Adrenal gland (tissue), 12 donors: Measurements from ENCODE around the gene CLEC11A. TPM values are rescaled to one million over a fixed set of nuclear protein-coding genes. Genes with fewer than 3 reads are reported as not detected.

Experiments
- DNase-seq, 7 donors: peaks; one replicate each; pipeline ENCODE4 v3.0.0-alpha.2; 2019 to 2020
- H3K27ac ChIP-seq, 5 donors: fragments of 200-600 bp; sonication (generic) in 4 of 5; 1 replicate in 3 of 5; 2 replicates in 2 of 5; pipeline versions ENCODE4 v1.5.1 to v1.8.0; 2016 to 2020; ENCODE audit warnings: mild to moderate bottlenecking in 1 of 5
- H3K27me3 ChIP-seq: fragments of 200-600 bp; 2 replicates; pipeline ENCODE4 v1.8.0; 2021
- H3K36me3 ChIP-seq, 2 donors: fragments of 200-600 bp; replicated peaks in 1 of 2; 1 replicate in 1 of 2; 2 replicates in 1 of 2; pipeline versions ENCODE4 v1.5.1 to v1.8.0; 2018 to 2022
- H3K4me1 ChIP-seq, 2 donors: fragments of 200-600 bp; replicated peaks in 1 of 2; 1 replicate in 1 of 2; 2 replicates in 1 of 2; pipeline versions ENCODE4 v1.5.1 to v1.8.0; 2018 to 2021
- H3K4me3 ChIP-seq, 4 donors: fragments of 200-600 bp; sonication (generic) in 3 of 4; one replicate each; pipeline ENCODE4 v1.5.1; 2016 to 2018
- H3K9me3 ChIP-seq, 3 donors: fragments of 200-600 bp; sonication (generic) in 1 of 3; replicated peaks in 1 of 3; 1 replicate in 2 of 3; 2 replicates in 1 of 3; pipeline versions ENCODE4 v1.5.1 to v1.8.0; 2016 to 2021
- CTCF ChIP-seq, 6 experiments: fragments of 450-650 bp in 4 of 6; fragments of 200-600 bp in 2 of 6; sonication (generic) in 1 of 6; IDR thresholded peaks; 1 replicate in 5 of 6; 2 replicates in 1 of 6; pipeline versions ENCODE4 v1.5.1 to v1.8.0; 2016 to 2021; ENCODE audit warnings: antibody characterized with exemption in 6 of 6, mild to moderate bottlenecking in 2 of 6, moderate library complexity in 1 of 6
- POLR2A ChIP-seq, 2 donors: fragments of 450-650 bp; IDR thresholded peaks; one replicate each; pipeline ENCODE4 v1.6.1; 2017; ENCODE audit warnings: antibody characterized with exemption in 2 of 2, mild to moderate bottlenecking in 2 of 2, moderate library complexity in 1 of 2
- WGBS, 4 donors: extraction: QIAGEN DNeasy Blood & Tissue Kit in 2 of 4; methylation state at CpG; one replicate each; pipeline versions ENCODE4 v1.1.5 to v1.1.7; 2013 to 2017; 5-methylcytosine and 5-hydroxymethylcytosine counted together
- intact Hi-C, 2 donors: fragments of 100-400 bp; cut with DNase I; formaldehyde crosslinking; loops; one replicate each; pipeline versions ENCODE4 v1.14.1 to v1.15.0; 2022 to 2023
- polyA plus RNA-seq, 3 donors: library from polyadenylated mRNA; stranded (reverse); fragments of 200-250 nt in 2 of 3; fragments of 350-450 nt in 1 of 3; fragmentation: Illumina TruSeq in 1 of 3; extraction: RNeasy Lipid Tissue Mini Kit (QIAGEN cat#74804) in 1 of 3; gene quantifications; one replicate each; pipeline ENCODE4 v1.2.3, GENCODE V29; 2013 to 2014
- total RNA-seq, 9 donors: library from RNA; depleted of rRNA in 4 of 9; stranded (reverse); fragments of >200 nt in 4 of 9; fragments of 120-200 nt in 1 of 9; fragmentation: NEBNext Ultra II Directional in 1 of 9; extraction: Animal tissue kit (Norgen Biotek cat#: 25700) in 1 of 9; gene quantifications; one replicate each; pipeline versions ENCODE4 v1.1.0 to v1.2.4, GENCODE V29; 2013 to 2023
- donor health status: healthy with polysubstance abuse.
- donor health status: Bipolar disorder and iron deficiency.
- donor health status: DM: yes; HTN: yes; CAD: no.
- donor health status: DM: no; HTN: no; CAD: no.
- donor health status: DM: no; HTN: no; CAD: no.
- donor health status: DM: yes; HTN: yes; CAD: no.

The CLEC11A gene
- total and polyA plus RNA-seq, 12 donors, result 1.6 to 53.8 (median 26.6) TPM

DNA sequence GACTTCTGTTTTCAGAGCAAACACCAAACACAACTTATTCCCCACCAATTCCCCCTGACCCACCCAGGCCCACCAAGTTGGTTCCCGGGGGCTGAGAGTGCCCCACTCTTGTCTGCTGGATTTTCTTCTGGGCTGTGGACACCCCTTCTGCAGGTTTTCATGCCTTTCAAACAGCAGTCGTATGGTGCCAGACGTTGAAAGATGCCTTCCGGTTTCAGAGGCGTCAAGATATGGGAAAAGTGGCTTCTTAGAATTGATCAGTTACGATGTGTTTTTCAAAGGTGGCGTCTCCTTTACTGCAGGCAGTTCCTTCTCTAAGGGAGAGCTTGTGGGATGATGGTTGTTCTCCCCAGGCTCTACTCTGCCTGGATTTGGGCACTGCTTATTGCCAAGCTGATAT is 12.7 kb downstream of the CLEC11A start:
- Histone ChIP-seq H3K27ac (no peak overlapping the region), H3K27me3 (peaks cover 14% of the 10 kb centered on the region), H3K36me3 (no peaks in the 10 kb centered on the region), H3K4me1 (no peaks in the 10 kb centered on the region), H3K9me3 (no peaks in the 10 kb centered on the region), H3K4me3 (no peak overlapping the region)
- TF ChIP-seq POLR2A (IDR thresholded peaks at IDR 0.05), result no peak
- no peak for TF ChIP-seq CTCF (IDR thresholded peaks at IDR 0.05)
- DNase-seq, result no peak
- intact Hi-C loops, result no loop called here
- WGBS, 4 donors, result 54 to 63% (median 58%) methylated on average over 7 of the region's 7 CpGs

DNA sequence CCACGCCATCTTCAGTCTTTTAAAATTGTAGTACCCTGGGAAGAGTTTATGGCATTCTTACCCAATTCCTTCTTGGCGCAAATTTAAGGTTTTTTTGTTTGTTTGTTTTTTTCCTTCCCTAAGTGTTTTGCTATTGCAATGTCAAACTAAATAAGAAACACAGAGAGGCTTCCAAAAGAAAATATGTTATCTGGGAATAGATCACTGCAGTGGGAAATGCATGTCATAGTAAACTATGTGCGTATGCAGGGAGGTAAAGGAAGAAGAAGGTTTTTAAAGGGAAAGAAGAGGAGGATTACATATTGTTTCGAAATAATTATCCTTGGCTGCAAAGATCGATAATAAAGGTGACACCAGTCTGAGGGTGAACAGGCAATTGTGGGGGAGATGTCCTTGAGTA is 13.2 kb downstream of the CLEC11A start:
- DNase-seq, result no peak
- WGBS, 4 donors, result 52 to 65% (median 58%) methylated on average over 5 of the region's 5 CpGs
- H3K9me3 ChIP-seq, result no peaks in the 10 kb centered on the region
- no peaks in the 10 kb centered on the region for H3K36me3 ChIP-seq
- no peaks in the 10 kb centered on the region for H3K4me1 ChIP-seq
- peaks cover 14% of the 10 kb centered on the region for H3K27me3 ChIP-seq
- H3K4me3 ChIP-seq, result no peak overlapping the region
- no peak overlapping the region for H3K27ac ChIP-seq
- intact Hi-C loops, result no loop called here
- no peak for TF ChIP-seq CTCF (IDR thresholded peaks at IDR 0.05)
- TF ChIP-seq POLR2A (IDR thresholded peaks at IDR 0.05), result no peak

DNA sequence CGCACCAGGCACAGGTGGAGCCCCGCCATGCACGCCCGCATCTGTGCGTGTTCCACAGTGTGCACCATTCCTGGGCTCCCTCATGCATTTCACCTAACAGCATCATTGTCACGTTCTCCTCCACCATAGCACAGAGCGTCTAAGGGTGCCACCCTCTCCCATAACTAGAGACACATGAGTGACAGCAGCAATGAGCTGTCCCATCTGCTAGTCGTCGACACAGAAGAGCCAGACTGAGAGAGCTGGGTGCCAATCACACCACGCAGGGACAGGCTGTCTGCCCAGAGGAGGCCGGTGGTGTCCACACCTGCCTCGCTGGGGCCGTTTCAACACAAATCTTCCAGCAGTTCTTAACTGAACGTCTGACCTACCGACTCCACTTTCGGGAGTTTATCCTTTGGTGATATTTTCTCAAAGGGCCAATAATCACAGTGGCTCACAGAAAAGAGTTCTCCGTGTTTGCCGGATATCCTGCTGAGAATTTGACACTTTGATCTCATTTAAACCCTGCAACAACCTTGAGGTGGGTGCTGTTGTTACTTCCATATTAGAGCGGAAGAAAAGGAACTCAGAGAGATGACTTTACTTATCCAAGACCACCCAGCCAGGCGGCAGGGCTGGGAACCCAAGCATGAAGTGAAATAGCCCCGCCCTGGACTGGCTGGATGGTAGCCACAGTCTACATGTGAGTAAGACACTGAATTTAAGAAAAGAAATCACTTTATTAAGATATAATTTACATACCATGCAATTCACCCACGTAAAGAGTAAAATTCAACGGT is 16.2 kb downstream of the CLEC11A start:
- 82 to 87% (median 84%) methylated on average over 23 of the region's 23 CpGs for WGBS, 4 donors
- no peak for DNase-seq
- no peak overlapping the region for H3K27ac ChIP-seq
- TF ChIP-seq POLR2A (IDR thresholded peaks at IDR 0.05), result no peak
- TF ChIP-seq CTCF (IDR thresholded peaks at IDR 0.05), result no peak
- H3K36me3 ChIP-seq, result no peaks in the 10 kb centered on the region
- H3K4me1 ChIP-seq, result no peaks in the 10 kb centered on the region
- no peak overlapping the region for H3K4me3 ChIP-seq
- H3K9me3 ChIP-seq, result no peaks in the 10 kb centered on the region
- H3K27me3 ChIP-seq, result peaks cover 18% of the 10 kb centered on the region
- intact Hi-C loops, result no loop called here

- Histone ChIP-seq H3K27me3 (peaks cover 18% of the 10 kb centered on the region), H3K4me3 (no peak overlapping the region), H3K9me3 (no peaks in the 10 kb centered on the region), H3K4me1 (no peaks in the 10 kb centered on the region), H3K36me3 (no peaks in the 10 kb centered on the region), H3K27ac (no peak overlapping the region)
- no peak for TF ChIP-seq POLR2A (IDR thresholded peaks at IDR 0.05)
- TF ChIP-seq CTCF (IDR thresholded peaks at IDR 0.05), result no peak
- intact Hi-C loops, result no loop called here
- DNase-seq, result no peak
- WGBS, 4 donors, result 58 to 69% (median 66%) methylated on average over 11 of the region's 11 CpGs
Measured at GRCh38 chr19:50739914-50740426, 16.8 kb downstream of the CLEC11A start.
